GM18526 (cell line): Measurements from ENCODE around the gene NADSYN1.

Experiments used
- POLR2A ChIP-seq: IDR thresholded peaks from 3 replicates; pipeline ENCODE4 v1.6.1; 2011; ENCODE audit not compliant: insufficient read length; ENCODE audit errors: extremely low read depth

The NADSYN1 gene

GRCh38 chr11:71443736-71444445 is 9.1 kb upstream of the NADSYN1 start:
- no peak for TF ChIP-seq POLR2A

GRCh38 chr11:71444811-71445210 is 8.2 kb upstream of the NADSYN1 start:
- no peak for TF ChIP-seq POLR2A

DNA sequence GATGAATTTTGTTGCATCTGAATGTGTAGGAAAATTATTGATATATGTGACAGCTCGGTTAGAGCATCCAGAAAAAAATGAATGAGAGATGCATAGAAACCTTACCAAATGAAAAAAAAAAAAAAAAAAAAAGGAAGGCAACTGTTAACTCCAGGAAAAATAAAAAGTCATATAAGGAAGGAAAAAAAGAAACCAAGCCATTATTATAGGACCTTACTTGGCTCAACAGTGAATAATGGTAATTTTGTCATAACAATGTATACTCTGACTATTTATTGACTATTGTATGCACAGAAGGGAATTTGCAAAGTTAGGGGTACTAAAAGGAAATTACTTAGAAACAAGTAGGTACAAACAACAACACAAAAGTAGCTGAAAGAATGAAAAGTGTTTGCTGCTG is 6.9 kb upstream of the NADSYN1 start:
- no peak for TF ChIP-seq POLR2A

DNA sequence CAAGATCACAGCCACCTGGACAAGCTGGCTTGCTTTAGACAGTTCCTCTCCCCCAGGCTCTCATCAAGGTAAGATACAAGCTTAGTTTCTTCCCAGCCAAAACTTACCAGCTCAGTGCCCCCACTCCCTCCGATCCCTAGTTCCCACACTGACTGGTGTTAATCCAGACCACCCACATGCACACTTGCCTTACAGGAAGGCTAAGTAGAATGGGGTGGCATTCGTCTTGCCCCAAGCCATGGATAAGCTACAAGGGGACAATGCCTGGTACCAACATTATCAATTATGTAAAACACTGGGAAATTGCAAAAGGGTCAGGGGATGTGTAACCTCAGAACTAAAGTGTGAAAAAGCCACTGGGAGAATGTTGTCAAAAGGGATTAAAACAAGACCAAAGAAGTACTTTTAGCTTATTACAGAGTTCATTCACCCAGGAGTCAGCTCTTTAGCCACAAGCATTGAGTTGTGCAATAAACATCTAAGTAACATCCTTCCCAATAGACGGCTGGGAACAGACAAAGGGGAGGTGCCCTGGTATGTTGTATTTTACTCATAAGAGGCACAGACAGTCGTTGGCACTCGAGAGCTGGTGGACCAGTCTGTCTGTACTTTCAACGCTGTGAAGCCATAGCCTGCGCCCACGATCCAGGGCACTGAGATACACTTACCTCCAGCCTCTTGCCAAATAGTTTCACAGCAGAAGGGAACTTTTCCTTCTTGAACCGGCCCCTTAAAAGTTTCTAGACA is 5.9 kb upstream of the NADSYN1 start:
- no peak for TF ChIP-seq POLR2A

GRCh38 chr11:71447791-71448256 is 5.2 kb upstream of the NADSYN1 start:
- no peak for TF ChIP-seq POLR2A

- peak; percentile 84 for TF ChIP-seq POLR2A
Observed at GRCh38 chr11:71448257-71449171, 4.5 kb upstream of the NADSYN1 start, which contains the start of gene DHCR7. Gene DHCR7 (minus strand): TSS chr11:71448393. CDS start chr11:71444952, 3,441 bp downstream.

DNA sequence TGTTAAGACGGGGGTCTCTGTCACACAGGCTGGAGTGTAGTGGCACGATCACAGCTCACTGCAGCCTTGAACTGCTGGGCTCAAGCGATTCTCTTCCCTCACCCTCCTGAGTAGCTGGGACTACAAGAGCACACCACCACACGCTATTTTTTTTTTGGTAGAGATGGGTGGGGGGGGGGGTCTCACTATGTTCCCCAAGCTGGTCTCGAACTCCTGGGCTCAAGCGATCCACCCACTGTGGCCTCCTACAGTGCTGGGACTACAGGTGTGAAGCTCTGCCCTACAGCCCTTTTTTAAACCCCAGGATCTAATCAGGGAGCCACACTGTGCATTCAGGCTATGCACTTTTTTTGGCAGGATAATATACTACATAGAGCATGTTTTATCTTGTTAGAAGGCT is 3.4 kb upstream of the NADSYN1 start:
- TF ChIP-seq POLR2A, result no peak

GRCh38 chr11:71450507-71450906 is 2.5 kb upstream of the NADSYN1 start:
- no peak for TF ChIP-seq POLR2A

GRCh38 chr11:71450939-71451338 is 2.1 kb upstream of the NADSYN1 start:
- no peak for TF ChIP-seq POLR2A

GRCh38 chr11:71451596-71452198 is 1.3 kb upstream of the NADSYN1 start:
- TF ChIP-seq POLR2A, result no peak

DNA sequence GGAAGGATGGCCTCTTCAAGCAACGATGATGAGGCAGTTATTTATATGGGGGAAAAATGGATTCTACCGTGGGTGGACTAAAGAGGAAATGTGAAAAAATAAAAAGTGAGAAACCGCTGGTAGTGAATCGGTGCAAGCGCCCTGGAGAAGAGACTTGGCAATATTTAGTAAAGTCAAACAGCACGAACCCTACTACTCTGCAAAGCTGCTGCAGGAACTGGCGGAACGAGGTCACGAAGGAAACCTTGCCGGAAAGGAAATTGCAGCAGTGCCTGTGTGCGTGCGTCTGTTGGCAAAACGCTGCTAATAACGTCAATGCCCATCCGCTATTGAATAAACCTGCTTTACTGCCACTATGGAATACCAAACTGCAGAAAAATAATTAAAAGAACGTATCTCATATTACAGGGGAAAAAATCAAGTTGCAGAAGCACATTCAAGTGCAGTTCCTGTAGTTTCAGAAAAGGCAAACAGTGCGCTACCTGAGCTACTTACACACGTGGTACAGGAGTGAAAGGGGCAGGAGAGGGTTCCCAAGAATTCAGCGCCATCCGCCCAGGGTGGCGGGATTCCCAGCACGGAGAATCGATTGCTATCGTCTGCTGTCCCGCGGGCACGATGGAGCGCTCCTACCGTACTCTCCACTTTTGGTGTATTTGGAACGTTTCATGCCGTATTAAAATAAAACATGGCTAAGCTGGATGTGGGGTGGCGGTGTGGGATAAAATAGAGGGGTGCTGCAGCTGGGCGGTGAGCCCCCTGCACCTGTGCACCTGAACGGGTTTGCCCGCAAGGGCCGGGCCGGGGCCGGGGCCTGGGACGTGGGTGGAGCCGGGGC is 585 bp upstream of the NADSYN1 start:
- no peak for TF ChIP-seq POLR2A

DNA sequence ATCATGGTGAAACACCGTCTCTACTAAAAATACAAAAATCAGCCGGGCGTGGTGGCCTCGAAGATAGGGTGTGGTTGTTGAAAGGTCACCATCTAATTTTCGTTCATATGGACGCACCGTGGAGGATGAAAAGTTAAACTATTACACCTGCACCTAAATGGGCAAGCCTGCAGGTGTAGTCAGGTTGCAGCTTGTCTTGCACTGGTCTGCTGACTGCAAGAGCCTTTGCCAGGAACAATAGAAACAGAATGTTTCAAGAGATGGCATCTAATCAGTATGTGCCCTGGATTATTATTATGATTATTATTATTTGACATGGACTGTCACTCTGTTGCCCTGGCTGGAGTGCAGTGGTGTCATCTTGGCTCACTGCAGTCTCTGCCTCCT is 908 bp downstream of the NADSYN1 start:
- TF ChIP-seq POLR2A, result no peak

DNA sequence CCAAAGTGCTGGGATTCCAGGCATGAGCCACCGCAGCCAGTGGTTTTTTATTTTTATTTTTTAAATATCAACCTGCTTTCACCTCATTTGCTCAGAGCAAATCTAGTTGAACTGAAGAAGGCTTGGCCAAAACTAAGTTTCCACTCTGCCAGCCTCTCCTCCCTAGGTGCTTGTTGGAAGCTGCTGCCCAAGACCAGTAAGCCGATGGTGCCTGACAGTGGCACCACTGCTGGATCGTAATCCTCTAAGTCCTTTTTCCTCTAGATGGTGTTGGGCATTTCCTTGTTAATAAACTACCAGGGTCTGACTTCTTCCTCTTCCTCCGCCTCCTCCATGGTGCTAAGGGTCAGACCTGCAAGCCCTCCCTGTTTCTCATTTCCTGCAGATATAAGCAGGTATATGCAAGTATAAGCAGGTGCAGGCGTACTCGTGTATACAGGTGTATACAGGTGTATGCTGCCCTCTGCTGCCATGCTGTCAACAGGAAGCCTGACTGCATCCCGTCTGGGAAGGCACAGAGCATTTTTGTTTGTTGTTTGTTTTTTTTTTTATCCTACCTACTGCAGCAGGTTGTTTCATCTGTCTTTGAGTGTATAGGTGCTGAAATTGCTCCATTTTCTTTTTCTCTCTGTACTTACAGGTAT is 1.6 kb downstream of the NADSYN1 start:
- no peak for TF ChIP-seq POLR2A

DNA sequence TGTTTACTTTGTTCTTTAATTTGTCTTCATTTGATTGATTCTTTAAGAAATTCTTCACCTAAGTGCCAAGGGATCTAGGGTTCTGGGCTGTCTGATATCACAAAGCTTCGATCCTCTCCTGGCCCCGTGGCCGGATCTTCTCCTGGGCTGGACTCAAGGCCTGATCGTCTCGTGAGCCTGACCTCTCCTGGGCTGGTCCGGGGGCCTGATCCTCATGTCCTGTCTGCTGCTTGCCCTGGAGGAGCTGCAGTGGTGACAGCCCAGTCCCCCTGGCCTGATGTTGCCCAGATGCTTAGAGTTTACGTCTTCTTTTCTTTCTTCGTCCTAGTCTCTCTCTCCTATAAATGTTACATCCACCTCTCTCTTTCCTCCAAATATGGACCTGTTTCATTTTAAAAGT is 3.3 kb downstream of the NADSYN1 start:
- TF ChIP-seq POLR2A, result no peak
